Measurements from ENCODE around the gene RASSF9.

The RASSF9 gene

GRCh38 chr12:85821206-85821605, 15.0 kb downstream of the RASSF9 start:
- DNase-seq (ENCODE audit: low spot score): no peak

DNA sequence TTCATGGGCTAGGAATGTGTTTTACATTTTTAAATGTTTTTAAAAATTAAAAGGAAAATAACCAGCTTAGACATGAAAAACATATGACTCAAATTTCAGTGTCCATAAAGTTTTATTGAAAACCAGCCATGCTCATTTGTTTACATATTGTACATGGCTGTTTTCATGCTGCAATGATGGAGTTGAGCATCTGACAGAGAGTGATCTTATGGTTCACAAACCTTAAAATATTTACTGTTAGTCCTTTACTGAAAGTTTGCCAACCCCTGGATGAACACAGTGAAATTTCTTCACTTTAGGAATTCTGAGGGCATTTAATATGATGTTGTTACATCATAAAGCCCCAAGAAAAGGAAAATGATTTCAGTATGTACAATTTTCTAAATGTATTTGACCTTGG, 16.1 kb downstream of the RASSF9 start:
- DNase-seq (ENCODE audit: low spot score): no peak

DNA sequence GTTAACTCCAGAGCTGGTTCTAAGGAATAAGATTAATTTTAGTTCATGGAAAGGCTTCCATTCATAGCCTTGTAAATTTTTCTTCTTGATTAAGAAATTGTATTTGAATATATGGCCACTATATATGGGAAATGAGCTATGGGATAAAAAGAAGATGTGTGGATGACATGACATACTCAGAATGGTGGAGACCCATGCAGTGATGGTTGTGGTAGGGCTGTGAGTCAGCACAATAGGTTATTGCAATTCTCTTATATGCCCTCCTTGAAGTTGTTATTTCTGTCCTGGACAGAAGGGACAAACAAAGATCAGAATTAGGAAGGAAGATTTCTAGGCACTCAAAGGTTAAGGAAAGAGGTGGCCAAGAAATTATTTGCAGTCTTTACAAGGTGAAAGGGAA, 21.5 kb downstream of the RASSF9 start:
- no peak for DNase-seq (ENCODE audit: low spot score)

DNA sequence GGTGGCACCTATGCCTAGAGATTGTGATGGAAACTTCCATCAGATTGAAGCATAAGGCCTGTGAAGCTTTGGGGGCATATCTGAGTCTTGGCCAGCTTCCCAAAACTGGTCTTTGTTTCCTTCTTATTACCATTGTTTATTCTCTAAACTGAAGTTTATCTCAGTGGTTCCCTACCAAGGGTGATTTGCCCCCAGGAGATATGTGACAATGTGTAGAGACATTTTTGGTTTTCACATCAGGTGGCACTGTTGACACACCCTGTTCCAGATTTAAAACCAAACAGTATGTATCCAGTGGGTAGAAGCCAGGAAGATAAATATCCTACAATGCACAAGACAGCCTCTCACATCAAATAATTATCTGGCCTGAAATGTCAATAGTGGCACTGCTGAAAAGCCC, 22.1 kb downstream of the RASSF9 start:
- DNase-seq (ENCODE audit: low spot score): no peak

DNA sequence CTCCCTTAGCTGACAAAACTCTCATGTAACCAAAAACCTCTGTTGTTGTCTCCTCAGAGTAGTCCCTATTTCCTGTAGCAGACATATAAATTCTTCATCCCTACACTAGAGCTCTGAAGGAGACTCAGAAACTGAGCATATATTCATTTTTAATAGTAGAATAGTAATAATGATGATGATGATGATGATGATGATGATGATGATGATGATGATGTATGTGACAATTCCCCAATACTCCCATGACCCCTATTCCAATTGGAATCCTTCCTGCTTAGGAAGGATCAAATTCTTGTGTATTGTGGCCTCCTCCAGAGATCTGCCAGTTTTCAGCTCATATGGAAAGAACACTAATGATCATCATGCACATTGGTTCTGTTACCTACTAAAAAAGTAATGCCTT, 26.7 kb downstream of the RASSF9 start:
- DNase-seq (ENCODE audit: low spot score): no peak

DNA sequence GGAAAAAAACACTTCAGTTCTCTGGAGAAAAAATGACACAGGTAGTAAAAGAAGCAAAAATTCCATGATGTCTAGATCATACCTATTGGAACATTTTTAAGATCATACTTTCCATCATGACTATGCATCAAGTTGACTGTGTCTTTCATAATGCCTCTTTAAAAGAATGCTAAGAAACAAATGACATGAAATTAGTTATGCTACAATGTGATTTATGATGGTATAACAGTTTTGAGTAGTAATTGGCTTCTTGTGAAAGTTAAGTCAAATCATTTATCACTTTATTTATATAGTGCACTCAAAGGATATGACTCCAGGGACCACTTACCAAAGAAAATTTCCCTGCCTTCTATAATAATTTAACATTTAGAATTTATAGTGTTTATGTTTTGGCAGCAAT, 28.5 kb downstream of the RASSF9 start:
- DNase-seq (ENCODE audit: low spot score): no peak

- no peak for DNase-seq (ENCODE audit: low spot score)
Measured at GRCh38 chr12:85805654-85806053, 30.6 kb downstream of the RASSF9 start.

- DNase-seq (ENCODE audit: low spot score): no peak
Measured at GRCh38 chr12:85804663-85805062, 31.5 kb downstream of the RASSF9 start.

DNA sequence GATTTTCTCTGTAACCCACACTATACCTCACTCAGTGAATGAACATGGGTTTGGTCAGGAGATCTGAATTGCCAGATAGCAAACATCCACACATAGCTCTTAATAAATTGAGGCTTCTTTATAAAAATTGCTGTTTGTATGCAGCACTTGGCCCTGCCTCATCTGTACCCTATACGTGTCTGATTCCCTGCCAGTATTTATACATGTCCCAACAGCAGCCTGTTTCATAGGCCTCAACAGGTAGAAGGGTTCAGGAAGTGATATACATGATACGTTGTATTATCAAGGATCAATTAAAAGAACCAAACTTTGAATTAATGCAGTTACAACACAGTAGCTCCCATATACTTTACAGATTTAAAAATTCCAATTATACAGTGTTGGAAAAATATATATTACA, 32.3 kb downstream of the RASSF9 start:
- DNase-seq (ENCODE audit: low spot score): no peak

- no peak for DNase-seq (ENCODE audit: low spot score)
Measured at GRCh38 chr12:85803231-85803630, 33.0 kb downstream of the RASSF9 start.

GRCh38 chr12:85798122-85798521, 38.1 kb downstream of the RASSF9 start:
- DNase-seq (ENCODE audit: low spot score): no peak

DNA sequence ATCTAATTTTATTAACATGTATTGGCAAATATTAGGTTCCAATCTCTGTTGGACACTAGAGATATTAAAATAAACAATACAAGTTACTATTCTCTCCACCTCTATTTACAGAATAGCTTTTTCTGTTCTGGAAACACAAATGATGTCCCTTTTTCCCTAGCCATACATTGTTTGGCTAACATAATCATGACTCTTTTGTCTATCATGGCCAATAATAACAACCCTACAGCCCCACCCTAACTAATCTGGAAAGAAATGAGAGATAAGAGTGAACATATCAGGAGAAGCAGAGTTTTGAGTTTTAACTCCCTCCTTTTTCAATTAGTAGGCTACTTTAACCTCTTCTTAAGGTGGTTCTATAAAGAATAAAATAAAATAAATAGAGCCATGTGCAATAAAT, 40.2 kb downstream of the RASSF9 start:
- DNase-seq (ENCODE audit: low spot score): no peak

- DNase-seq (ENCODE audit: low spot score): no peak
Measured at GRCh38 chr12:85794531-85794930, 41.7 kb downstream of the RASSF9 start.

- no peak for DNase-seq (ENCODE audit: low spot score)
Measured at GRCh38 chr12:85784096-85784720, 52.0 kb downstream of the RASSF9 start.

DNA sequence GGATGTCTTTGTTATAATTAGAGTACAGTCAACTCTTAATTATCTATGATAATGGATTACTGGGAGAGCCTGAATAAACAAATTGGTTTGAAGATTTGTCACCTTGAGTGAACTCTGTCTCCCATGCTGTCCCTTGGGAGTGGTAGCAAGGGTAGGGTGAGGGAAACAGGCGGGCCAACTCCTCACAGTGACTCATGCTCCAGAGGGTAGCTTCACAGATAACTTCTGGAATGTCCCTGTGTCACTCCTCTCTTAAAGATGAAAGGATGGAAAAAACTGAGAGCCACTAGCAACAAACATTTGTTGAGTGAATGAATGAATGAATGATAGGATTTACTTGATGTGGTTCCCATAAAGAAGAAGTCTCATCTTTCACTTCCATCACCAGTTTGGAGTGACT, 53.5 kb downstream of the RASSF9 start:
- DNase-seq (ENCODE audit: low spot score): no peak

- peak; percentile 45 for DNase-seq (ENCODE audit: low spot score)
Measured at GRCh38 chr12:85781766-85782165, 54.4 kb downstream of the RASSF9 start.

DNA sequence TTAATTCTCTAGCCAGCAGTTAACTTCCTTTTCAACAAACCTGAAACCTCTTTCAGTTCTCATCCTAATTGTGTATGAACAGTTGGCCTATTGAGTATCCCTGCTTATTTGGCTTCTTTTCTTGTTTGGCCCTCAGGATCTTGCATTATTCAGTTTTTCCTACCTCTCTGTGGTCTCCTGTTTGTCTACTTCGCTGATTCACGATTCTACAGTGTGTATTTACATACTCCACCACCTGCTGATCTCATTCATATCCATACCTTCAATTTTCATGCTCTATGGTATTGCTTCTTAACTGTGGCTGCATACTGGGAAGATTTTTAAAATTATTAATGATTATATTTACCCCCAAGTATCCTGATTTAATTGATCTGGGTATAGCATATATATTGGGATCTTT, 56.4 kb downstream of the RASSF9 start:
- no peak for DNase-seq (ENCODE audit: low spot score)

DNA sequence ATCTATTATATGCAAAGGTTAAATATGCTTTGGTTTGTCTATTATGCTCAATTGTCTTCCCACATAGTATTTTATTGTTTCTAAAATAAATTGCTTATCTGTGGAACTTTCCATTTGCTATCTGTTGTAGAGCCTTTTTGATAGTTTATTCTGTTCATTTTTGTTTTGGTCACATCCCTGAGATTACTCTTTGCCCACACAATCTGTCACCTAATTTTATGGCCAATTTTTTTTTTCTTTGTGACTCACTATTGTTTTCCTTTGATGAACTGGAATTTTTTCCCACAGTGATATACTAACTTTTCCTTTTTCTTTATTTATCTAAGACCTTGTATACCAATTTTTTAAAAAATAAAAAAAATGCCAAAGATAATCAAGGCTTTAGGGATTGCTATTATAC, 61.1 kb downstream of the RASSF9 start:
- no peak for DNase-seq (ENCODE audit: low spot score)

GRCh38 chr12:85765453-85765869, 70.7 kb downstream of the RASSF9 start:
- no peak for DNase-seq (ENCODE audit: low spot score)

DNA sequence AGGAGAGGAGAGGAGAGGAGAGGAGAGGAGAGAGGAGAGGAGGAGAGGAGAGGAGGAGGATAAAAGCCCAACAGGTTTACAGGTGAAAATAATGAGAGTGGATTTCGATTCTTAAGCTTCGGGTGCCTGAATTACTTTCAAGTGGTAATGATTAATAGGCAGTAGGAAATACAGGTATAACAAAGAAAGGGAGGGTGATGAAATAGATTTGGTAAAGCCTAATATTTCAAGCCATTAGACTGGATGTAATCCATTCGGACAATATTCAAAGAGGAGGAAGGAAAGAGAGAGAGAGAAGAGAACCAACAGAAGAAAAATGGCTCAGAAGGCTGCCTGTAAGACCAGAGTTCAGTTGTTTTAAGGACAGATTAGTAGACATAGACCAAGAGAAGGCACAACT, 76.6 kb downstream of the RASSF9 start:
- no peak for DNase-seq (ENCODE audit: low spot score)

- DNase-seq (ENCODE audit: low spot score): no peak
Measured at GRCh38 chr12:85759091-85759490, 77.1 kb downstream of the RASSF9 start.

DNA sequence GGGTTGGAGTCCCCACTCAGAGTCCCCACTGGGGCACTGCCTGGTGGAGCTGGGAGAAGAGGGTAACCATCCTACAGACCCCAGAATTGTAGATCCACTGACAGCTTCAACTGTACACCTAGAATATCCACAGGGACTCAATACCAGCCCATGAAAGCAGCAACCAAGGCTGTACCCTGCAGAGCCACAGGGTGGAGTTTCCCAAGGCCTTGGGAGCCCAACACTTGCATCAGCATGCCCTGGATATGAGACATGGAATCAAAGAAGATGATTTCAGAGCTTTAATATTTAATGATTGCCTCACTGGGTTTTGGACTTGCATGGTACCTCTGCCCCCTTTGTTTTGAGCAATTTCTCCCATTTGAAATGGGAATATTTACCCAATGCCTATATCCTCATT, 80.4 kb downstream of the RASSF9 start:
- no peak for DNase-seq (ENCODE audit: low spot score)
